ENCODE results near the gene ANKRD11.
A peak's percentile ranks its signal among the peaks of the same experiment; 100 is the strongest.

The ANKRD11 gene

DNA sequence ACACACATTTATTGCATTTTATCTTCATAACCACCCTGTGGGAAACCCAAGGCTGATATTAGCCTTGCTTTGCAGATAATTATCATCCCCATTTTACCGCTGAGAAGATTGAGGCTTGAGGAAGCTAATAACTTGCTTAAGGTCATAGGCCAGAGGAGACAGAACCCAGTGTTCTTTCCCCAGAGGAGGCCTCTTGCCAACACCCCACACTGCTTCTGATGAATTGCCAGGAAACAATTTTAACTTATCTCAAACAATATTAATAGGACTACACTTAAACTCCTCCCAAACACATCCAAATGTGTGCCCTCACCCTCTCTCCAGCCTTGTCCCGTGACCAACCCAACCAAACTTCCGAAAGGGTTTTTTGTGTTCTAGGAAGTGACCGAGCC lies 15.7 kb upstream of the ANKRD11 start:
- Histone ChIP-seq H3K9me3 (ENCODE audit: insufficient read depth, low read depth, low read length) (no peaks in the 10 kb centered on the region), H3K79me1 (ENCODE audit: low read length) (peaks cover 11% of the 10 kb centered on the region), H4K8ac (ENCODE audit: low read depth, low read length) (no peak overlapping the region), H3K4ac (ENCODE audit: low read depth, low read length) (no peak overlapping the region), H3K4me1 (ENCODE audit: control insufficient read depth in 1 of 2, insufficient read depth in 2 of 2, low read length in 2 of 2) (peaks cover 8 to 12% of the 10 kb centered on the region in 2 experiments), H4K12ac (ENCODE audit: low read depth, low read length) (no peak overlapping the region), H3K23ac (ENCODE audit: low read length) (no peak overlapping the region), H3K9ac (ENCODE audit: low read length) (no peak overlapping the region), H3K18ac (ENCODE audit: low read length) (no peak overlapping the region), H3K36me3 (ENCODE audit: control insufficient read depth in 1 of 2, insufficient read depth in 2 of 2, low read length in 2 of 2) (peaks cover 6 to 7% of the 10 kb centered on the region in 2 experiments), H3K27me3 (ENCODE audit: insufficient read depth, low read length) (no peaks in the 10 kb centered on the region), H2BK12ac (ENCODE audit: low read length) (no peak overlapping the region), H3K4me3 (ENCODE audit: low read depth, low read length) (no peak overlapping the region), H2BK120ac (ENCODE audit: insufficient read depth, low read length, poor library complexity) (no peak overlapping the region), H3K27ac (ENCODE audit: low read depth, low read length) (no peak overlapping the region), H2AFZ (ENCODE audit: insufficient read depth, low read length, poor library complexity) (no peak overlapping the region), H4K91ac (ENCODE audit: low read depth, low read length) (no peak overlapping the region), H3K14ac (ENCODE audit: low read length) (no peak overlapping the region), H3K79me2 (ENCODE audit: control insufficient read depth, insufficient read depth, low read length, poor library complexity) (peaks cover 12% of the 10 kb centered on the region), H2AK5ac (ENCODE audit: low read length) (no peak overlapping the region), H3K4me2 (ENCODE audit: low read length) (no peak overlapping the region), H2BK5ac (ENCODE audit: low read depth, low read length, poor library complexity) (no peak overlapping the region)
- DNase-seq: no peak
- no CpG with 5 or more reads among the region's 4 CpGs for WGBS (ENCODE audit: extremely low coverage, insufficient coverage, insufficient read length)

DNA sequence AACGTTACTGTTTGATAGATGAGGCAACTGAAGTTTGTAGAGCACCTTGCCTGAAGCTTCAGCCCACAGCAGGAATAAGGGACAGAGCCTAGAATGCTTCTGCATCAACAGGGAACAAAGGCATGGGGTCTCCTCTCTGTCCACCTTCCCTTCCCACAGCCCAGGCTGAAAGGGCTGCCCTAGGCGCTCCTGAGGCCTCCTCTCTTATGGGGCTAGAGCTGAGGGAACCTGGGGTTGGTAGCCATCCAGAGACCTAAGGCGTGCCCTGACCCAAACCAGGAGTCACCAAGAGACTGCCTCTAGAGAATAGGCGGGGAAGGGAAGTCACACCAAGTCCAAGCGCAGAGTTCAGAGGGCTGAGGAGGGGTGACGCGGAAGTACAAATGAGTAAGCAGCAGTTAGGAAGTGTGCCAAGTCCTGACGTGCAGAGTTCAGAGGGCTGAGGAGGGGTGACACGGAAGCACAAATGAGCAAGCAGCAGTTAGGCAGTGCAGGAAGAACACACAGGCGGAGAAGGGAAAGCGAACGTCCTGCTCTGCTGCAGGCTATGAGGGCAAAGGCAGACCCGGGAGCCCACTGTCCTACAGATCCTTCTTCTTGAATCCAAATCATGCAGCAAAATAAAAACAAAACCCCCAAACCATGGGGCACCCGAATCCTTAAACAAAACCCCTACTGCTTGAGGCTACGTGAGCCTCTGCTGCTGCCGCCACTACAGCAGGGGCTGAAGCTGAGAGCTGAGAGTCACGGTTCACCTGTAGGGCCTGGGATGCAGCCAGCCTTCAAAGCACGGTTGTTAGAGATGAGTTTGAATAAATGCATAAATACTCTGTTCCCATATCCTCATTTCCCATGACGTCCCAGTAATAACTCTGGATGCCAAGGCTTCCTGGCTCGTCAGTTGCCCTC lies 15.1 kb upstream of the ANKRD11 start:
- Histone ChIP-seq H2BK12ac (ENCODE audit: low read length) (no peak overlapping the region), H3K18ac (ENCODE audit: low read length) (no peak overlapping the region), H3K14ac (ENCODE audit: low read length) (no peak overlapping the region), H3K23ac (ENCODE audit: low read length) (peak overlapping the region; percentile 48), H3K79me2 (ENCODE audit: control insufficient read depth, insufficient read depth, low read length, poor library complexity) (peaks cover 12% of the 10 kb centered on the region), H3K9ac (ENCODE audit: low read length) (no peak overlapping the region), H3K4me1 (ENCODE audit: control insufficient read depth in 1 of 2, insufficient read depth in 2 of 2, low read length in 2 of 2) (peaks cover 8 to 12% of the 10 kb centered on the region in 2 experiments), H3K27me3 (ENCODE audit: insufficient read depth, low read length) (no peaks in the 10 kb centered on the region), H3K4ac (ENCODE audit: low read depth, low read length) (no peak overlapping the region), H3K9me3 (ENCODE audit: insufficient read depth, low read depth, low read length) (no peaks in the 10 kb centered on the region), H3K36me3 (ENCODE audit: control insufficient read depth in 1 of 2, insufficient read depth in 2 of 2, low read length in 2 of 2) (peaks cover under 1 to 1% of the 10 kb centered on the region in 2 experiments), H4K12ac (ENCODE audit: low read depth, low read length) (no peak overlapping the region), H4K91ac (ENCODE audit: low read depth, low read length) (no peak overlapping the region), H3K27ac (ENCODE audit: low read depth, low read length) (no peak overlapping the region), H3K79me1 (ENCODE audit: low read length) (peaks cover 11% of the 10 kb centered on the region), H2AK5ac (ENCODE audit: low read length) (no peak overlapping the region), H3K4me3 (ENCODE audit: low read depth, low read length) (no peak overlapping the region), H2BK5ac (ENCODE audit: low read depth, low read length, poor library complexity) (no peak overlapping the region), H2BK120ac (ENCODE audit: insufficient read depth, low read length, poor library complexity) (no peak overlapping the region), H4K8ac (ENCODE audit: low read depth, low read length) (no peak overlapping the region), H2AFZ (ENCODE audit: insufficient read depth, low read length, poor library complexity) (no peak overlapping the region), H3K4me2 (ENCODE audit: low read length) (no peak overlapping the region)
- no CpG with 5 or more reads among the region's 20 CpGs for WGBS (ENCODE audit: extremely low coverage, insufficient coverage, insufficient read length)
- peak; percentile 50 to 51 for DNase-seq

DNA sequence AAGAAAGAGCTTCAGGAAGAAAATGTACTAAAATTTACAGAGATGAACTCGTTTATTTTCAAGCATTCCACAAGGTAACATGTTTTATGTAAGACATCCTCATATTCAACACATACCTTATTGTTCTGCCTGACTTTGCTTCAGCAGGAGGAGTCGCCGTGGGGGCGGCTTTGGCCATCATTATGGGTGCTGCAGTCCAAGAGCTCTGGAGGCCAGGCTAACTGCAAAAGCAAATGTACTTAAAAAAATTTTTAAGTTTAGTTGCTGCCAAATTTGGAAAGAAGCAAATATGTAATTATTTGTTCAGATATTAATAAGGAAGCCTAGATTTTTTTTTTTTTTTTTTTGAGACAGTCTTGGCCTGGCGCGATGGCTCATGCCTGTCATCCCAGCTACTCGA lies 13.7 kb upstream of the ANKRD11 start:
- H2AK5ac ChIP-seq (ENCODE audit: low read length): no peak overlapping the region
- no peak overlapping the region for H4K8ac ChIP-seq (ENCODE audit: low read depth, low read length)
- no peak overlapping the region for H2BK12ac ChIP-seq (ENCODE audit: low read length)
- no peaks in the 10 kb centered on the region for H3K9me3 ChIP-seq (ENCODE audit: insufficient read depth, low read depth, low read length)
- no peak overlapping the region for H2AFZ ChIP-seq (ENCODE audit: insufficient read depth, low read length, poor library complexity)
- DNase-seq: no peak
- no peak overlapping the region for H4K91ac ChIP-seq (ENCODE audit: low read depth, low read length)
- no peaks in the 10 kb centered on the region for H3K27me3 ChIP-seq (ENCODE audit: insufficient read depth, low read length)
- H3K4me3 ChIP-seq (ENCODE audit: low read depth, low read length): no peak overlapping the region
- no peak overlapping the region for H2BK120ac ChIP-seq (ENCODE audit: insufficient read depth, low read length, poor library complexity)
- no peak overlapping the region for H3K23ac ChIP-seq (ENCODE audit: low read length)
- no peak overlapping the region for H3K27ac ChIP-seq (ENCODE audit: low read depth, low read length)
- H3K18ac ChIP-seq (ENCODE audit: low read length): no peak overlapping the region
- no peak overlapping the region for H3K4ac ChIP-seq (ENCODE audit: low read depth, low read length)
- H3K79me2 ChIP-seq (ENCODE audit: control insufficient read depth, insufficient read depth, low read length, poor library complexity): peaks cover 12% of the 10 kb centered on the region
- H3K36me3 ChIP-seq (ENCODE audit: control insufficient read depth in 1 of 2, insufficient read depth in 2 of 2, low read length in 2 of 2): no peaks in the 10 kb centered on the region
- H3K79me1 ChIP-seq (ENCODE audit: low read length): peaks cover 11% of the 10 kb centered on the region
- no CpG with 5 or more reads among the region's 7 CpGs for WGBS (ENCODE audit: extremely low coverage, insufficient coverage, insufficient read length)
- H3K4me1 ChIP-seq (ENCODE audit: control insufficient read depth in 1 of 2, insufficient read depth in 2 of 2, low read length in 2 of 2): peaks cover 8 to 12% of the 10 kb centered on the region in 2 experiments
- no peak overlapping the region for H2BK5ac ChIP-seq (ENCODE audit: low read depth, low read length, poor library complexity)
- no peak overlapping the region for H3K14ac ChIP-seq (ENCODE audit: low read length)
- no peak overlapping the region for H3K4me2 ChIP-seq (ENCODE audit: low read length)
- no peak overlapping the region for H3K9ac ChIP-seq (ENCODE audit: low read length)
- no peak overlapping the region for H4K12ac ChIP-seq (ENCODE audit: low read depth, low read length)

DNA sequence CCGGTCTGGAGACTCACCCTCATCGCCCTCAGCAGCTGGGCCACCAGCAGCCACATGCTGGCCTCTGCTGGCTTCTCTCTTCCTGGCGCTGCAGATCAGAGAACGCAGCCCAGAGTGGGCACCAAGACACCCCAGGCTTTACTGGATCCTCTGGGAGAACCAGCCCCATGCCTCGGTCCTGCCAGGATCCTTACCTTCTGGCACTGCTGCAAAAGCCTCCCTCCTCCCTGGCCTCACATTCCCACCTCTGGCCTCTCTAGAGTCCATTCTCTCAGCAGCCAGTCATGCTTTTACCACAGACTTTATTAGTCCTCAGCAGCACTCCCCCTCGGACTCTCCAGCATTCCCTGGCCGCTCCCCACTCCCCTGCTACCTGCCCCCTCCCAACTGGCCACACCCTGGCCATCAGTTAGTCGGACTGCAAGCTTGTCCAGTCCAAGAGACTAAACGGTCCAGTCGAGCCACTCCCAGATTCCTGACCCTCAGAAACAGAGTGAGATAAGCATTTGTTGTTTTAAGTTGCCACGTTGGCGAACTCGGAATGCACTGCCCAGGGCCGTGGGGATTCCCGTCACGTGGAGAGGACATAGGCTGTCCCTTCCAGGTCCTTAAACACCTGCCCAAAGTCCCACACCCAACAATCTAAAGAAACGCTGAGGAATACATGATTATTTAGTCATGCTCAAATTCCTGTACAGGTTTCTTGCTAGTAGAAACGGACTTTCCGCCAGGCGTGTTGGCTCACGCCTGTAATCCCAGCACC lies 11.9 kb upstream of the ANKRD11 start:
- H2BK5ac ChIP-seq (ENCODE audit: low read depth, low read length, poor library complexity): peak overlapping the region; percentile 37
- WGBS (ENCODE audit: extremely low coverage, insufficient coverage, insufficient read length): no CpG with 5 or more reads among the region's 21 CpGs
- H3K14ac ChIP-seq (ENCODE audit: low read length): no peak overlapping the region
- no peak overlapping the region for H2AFZ ChIP-seq (ENCODE audit: insufficient read depth, low read length, poor library complexity)
- H4K91ac ChIP-seq (ENCODE audit: low read depth, low read length): peak overlapping the region; percentile 43
- peak overlapping the region; percentile 53 for H2AK5ac ChIP-seq (ENCODE audit: low read length)
- H3K9me3 ChIP-seq (ENCODE audit: insufficient read depth, low read depth, low read length): no peaks in the 10 kb centered on the region
- H3K4ac ChIP-seq (ENCODE audit: low read depth, low read length): no peak overlapping the region
- H2BK120ac ChIP-seq (ENCODE audit: insufficient read depth, low read length, poor library complexity): no peak overlapping the region
- no peaks in the 10 kb centered on the region for H3K79me1 ChIP-seq (ENCODE audit: low read length)
- H3K23ac ChIP-seq (ENCODE audit: low read length): no peak overlapping the region
- H3K4me2 ChIP-seq (ENCODE audit: low read length): no peak overlapping the region
- H2BK12ac ChIP-seq (ENCODE audit: low read length): peak overlapping the region; percentile 10
- no peaks in the 10 kb centered on the region for H3K27me3 ChIP-seq (ENCODE audit: insufficient read depth, low read length)
- H3K79me2 ChIP-seq (ENCODE audit: control insufficient read depth, insufficient read depth, low read length, poor library complexity): no peaks in the 10 kb centered on the region
- peak overlapping the region; percentile 59 for H4K12ac ChIP-seq (ENCODE audit: low read depth, low read length)
- peak overlapping the region; percentile 27 for H4K8ac ChIP-seq (ENCODE audit: low read depth, low read length)
- H3K4me1 ChIP-seq (ENCODE audit: control insufficient read depth in 1 of 2, insufficient read depth in 2 of 2, low read length in 2 of 2): peaks cover 6 to 9% of the 10 kb centered on the region in 2 experiments
- peaks cover 0 to 4% of the 10 kb centered on the region in 2 experiments for H3K36me3 ChIP-seq (ENCODE audit: control insufficient read depth in 1 of 2, insufficient read depth in 2 of 2, low read length in 2 of 2)
- H3K4me3 ChIP-seq (ENCODE audit: low read depth, low read length): no peak overlapping the region
- H3K27ac ChIP-seq (ENCODE audit: low read depth, low read length): no peak overlapping the region
- H3K18ac ChIP-seq (ENCODE audit: low read length): no peak overlapping the region
- peak; percentile 100 for DNase-seq
- H3K9ac ChIP-seq (ENCODE audit: low read length): no peak overlapping the region

Measured in trophoblast cell (in vitro differentiated cells and primary cell).